ENCODE data around the gene BRIP1. TPM values are rescaled to one million over a fixed set of nuclear protein-coding genes. Genes with fewer than 3 reads are reported as not detected.

Gene BRIP1
- total RNA-seq, 1 experiment from 2014 or later = 13.8 TPM

DNA sequence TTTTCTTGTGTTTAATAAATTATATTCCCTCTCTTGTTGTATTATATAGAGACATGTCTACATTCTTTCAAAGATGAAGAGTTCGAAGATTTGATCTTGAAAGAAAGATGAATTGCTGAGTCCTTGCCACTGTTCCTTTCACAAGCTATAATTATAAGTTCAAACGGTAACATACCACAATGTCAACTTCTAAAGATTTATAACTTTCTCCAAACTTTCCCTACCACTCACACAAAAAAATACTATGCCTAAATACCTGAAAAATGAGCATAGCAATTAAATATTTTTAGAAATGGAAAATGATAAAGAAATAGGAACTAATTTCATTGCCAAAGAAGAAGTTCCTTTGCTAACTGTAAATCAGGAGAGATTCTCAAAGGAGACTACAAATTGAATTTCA, 50.6 kb downstream of the BRIP1 start (continued):
- no peak for TF ChIP-seq ATF2 (CRISPR knock-in tag; IDR thresholded peaks at IDR 0.05; ENCODE audit: borderline replicate concordance, low read depth)
- no peak for TF ChIP-seq TCF7 (CRISPR knock-in tag; IDR thresholded peaks at IDR 0.05; ENCODE audit: low read depth)

DNA sequence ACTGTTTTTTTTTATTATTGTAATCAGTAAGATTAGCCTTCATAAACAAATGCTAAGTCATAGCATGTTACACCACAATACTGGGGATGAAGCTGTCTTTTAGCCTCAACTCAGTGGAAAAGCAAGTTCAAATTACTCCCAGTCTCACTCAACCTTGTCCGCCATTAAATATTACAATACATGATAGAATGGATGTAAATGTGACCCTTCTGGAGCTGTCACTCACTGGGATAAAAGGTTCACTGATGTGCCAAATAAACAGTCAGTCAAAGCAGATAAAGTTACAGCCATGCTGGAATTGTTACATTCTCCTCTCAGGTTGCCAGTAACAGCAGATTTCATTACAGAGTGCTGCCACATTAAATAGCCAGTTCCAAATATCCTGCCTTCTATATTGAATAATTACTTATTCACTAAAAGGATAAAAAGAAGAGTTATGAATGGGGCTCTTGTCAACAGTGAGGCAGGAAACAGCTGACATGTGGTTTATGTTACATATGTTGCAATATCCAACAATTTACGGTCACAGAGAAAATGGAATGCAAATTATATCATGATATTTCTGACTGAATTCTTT, 53.4 kb downstream of the BRIP1 start:
- ChIA-PET POLR2A (no interaction called here), CTCF (no interaction called here)
- TF ChIP-seq IRF1 (CRISPR knock-in tag; IDR thresholded peaks at IDR 0.05) (no peak), SMAD3 (CRISPR knock-in tag; IDR thresholded peaks at IDR 0.05; ENCODE audit: borderline replicate concordance) (no peak), ATF1 (CRISPR knock-in tag; IDR thresholded peaks at IDR 0.05) (no peak), ZNF138 (CRISPR knock-in tag; conservative IDR thresholded peaks at IDR 0.05) (no peak), USF1 (CRISPR knock-in tag; IDR thresholded peaks at IDR 0.05) (no peak), RELA (CRISPR knock-in tag; IDR thresholded peaks at IDR 0.05; ENCODE audit: borderline replicate concordance) (no peak), ZNF416 (CRISPR knock-in tag; IDR thresholded peaks at IDR 0.05) (no peak), ESRRA (CRISPR knock-in tag; IDR thresholded peaks at IDR 0.05; ENCODE audit: borderline replicate concordance) (no peak), CREB1 (CRISPR knock-in tag; IDR thresholded peaks at IDR 0.05) (no peak), NR1H2 (CRISPR knock-in tag; IDR thresholded peaks at IDR 0.05) (no peak), TP53 (CRISPR knock-in tag; IDR thresholded peaks at IDR 0.05) (no peak), ZNF671 (CRISPR knock-in tag; IDR thresholded peaks at IDR 0.05) (no peak), ZNF121 (CRISPR knock-in tag; IDR thresholded peaks at IDR 0.05) (no peak), JAZF1 (CRISPR knock-in tag; IDR thresholded peaks at IDR 0.05) (no peak), TEAD4 (CRISPR knock-in tag; IDR thresholded peaks at IDR 0.05) (no peak)
- TF ChIP-seq, protein P1, sequence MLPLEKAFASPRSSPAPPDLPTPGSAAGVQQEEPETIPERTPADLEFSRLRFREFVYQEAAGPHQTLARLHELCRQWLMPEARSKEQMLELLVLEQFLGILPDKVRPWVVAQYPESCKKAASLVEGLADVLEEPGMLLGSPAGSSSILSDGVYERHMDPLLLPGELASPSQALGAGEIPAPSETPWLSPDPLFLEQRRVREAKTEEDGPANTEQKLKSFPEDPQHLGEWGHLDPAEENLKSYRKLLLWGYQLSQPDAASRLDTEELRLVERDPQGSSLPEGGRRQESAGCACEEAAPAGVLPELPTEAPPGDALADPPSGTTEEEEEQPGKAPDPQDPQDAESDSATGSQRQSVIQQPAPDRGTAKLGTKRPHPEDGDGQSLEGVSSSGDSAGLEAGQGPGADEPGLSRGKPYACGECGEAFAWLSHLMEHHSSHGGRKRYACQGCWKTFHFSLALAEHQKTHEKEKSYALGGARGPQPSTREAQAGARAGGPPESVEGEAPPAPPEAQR (CRISPR knock-in tag; IDR thresholded peaks at IDR 0.05) = no peak
- TF ChIP-seq, protein P2, sequence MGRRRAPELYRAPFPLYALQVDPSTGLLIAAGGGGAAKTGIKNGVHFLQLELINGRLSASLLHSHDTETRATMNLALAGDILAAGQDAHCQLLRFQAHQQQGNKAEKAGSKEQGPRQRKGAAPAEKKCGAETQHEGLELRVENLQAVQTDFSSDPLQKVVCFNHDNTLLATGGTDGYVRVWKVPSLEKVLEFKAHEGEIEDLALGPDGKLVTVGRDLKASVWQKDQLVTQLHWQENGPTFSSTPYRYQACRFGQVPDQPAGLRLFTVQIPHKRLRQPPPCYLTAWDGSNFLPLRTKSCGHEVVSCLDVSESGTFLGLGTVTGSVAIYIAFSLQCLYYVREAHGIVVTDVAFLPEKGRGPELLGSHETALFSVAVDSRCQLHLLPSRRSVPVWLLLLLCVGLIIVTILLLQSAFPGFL (CRISPR knock-in tag; IDR thresholded peaks at IDR 0.05; ENCODE audit: borderline replicate concordance) = no peak
- TF ChIP-seq, protein P3, sequence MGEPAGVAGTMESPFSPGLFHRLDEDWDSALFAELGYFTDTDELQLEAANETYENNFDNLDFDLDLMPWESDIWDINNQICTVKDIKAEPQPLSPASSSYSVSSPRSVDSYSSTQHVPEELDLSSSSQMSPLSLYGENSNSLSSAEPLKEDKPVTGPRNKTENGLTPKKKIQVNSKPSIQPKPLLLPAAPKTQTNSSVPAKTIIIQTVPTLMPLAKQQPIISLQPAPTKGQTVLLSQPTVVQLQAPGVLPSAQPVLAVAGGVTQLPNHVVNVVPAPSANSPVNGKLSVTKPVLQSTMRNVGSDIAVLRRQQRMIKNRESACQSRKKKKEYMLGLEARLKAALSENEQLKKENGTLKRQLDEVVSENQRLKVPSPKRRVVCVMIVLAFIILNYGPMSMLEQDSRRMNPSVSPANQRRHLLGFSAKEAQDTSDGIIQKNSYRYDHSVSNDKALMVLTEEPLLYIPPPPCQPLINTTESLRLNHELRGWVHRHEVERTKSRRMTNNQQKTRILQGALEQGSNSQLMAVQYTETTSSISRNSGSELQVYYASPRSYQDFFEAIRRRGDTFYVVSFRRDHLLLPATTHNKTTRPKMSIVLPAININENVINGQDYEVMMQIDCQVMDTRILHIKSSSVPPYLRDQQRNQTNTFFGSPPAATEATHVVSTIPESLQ (CRISPR knock-in tag; IDR thresholded peaks at IDR 0.05) = no peak
- TF ChIP-seq, protein P4, sequence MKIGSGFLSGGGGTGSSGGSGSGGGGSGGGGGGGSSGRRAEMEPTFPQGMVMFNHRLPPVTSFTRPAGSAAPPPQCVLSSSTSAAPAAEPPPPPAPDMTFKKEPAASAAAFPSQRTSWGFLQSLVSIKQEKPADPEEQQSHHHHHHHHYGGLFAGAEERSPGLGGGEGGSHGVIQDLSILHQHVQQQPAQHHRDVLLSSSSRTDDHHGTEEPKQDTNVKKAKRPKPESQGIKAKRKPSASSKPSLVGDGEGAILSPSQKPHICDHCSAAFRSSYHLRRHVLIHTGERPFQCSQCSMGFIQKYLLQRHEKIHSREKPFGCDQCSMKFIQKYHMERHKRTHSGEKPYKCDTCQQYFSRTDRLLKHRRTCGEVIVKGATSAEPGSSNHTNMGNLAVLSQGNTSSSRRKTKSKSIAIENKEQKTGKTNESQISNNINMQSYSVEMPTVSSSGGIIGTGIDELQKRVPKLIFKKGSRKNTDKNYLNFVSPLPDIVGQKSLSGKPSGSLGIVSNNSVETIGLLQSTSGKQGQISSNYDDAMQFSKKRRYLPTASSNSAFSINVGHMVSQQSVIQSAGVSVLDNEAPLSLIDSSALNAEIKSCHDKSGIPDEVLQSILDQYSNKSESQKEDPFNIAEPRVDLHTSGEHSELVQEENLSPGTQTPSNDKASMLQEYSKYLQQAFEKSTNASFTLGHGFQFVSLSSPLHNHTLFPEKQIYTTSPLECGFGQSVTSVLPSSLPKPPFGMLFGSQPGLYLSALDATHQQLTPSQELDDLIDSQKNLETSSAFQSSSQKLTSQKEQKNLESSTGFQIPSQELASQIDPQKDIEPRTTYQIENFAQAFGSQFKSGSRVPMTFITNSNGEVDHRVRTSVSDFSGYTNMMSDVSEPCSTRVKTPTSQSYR (CRISPR knock-in tag; IDR thresholded peaks at IDR 0.05) = no peak
- TF ChIP-seq, protein P5, sequence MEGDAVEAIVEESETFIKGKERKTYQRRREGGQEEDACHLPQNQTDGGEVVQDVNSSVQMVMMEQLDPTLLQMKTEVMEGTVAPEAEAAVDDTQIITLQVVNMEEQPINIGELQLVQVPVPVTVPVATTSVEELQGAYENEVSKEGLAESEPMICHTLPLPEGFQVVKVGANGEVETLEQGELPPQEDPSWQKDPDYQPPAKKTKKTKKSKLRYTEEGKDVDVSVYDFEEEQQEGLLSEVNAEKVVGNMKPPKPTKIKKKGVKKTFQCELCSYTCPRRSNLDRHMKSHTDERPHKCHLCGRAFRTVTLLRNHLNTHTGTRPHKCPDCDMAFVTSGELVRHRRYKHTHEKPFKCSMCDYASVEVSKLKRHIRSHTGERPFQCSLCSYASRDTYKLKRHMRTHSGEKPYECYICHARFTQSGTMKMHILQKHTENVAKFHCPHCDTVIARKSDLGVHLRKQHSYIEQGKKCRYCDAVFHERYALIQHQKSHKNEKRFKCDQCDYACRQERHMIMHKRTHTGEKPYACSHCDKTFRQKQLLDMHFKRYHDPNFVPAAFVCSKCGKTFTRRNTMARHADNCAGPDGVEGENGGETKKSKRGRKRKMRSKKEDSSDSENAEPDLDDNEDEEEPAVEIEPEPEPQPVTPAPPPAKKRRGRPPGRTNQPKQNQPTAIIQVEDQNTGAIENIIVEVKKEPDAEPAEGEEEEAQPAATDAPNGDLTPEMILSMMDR (IDR thresholded peaks at IDR 0.05) = no peak
- ATAC-seq = no peak
- Mint-ChIP-seq H3K9me3 (no peaks in the 10 kb centered on the region), H3K27me3 (ENCODE audit: low read depth) (no peaks in the 10 kb centered on the region), H3K4me3 (no peak overlapping the region), H3K4me1 (peaks cover 4% of the 10 kb centered on the region), H3K27ac (no peak overlapping the region), H3K36me3 (no peaks in the 10 kb centered on the region)
- DNase-seq (ENCODE audit: low spot score) = no peak
